ENCODE measurements around the gene SH3GL1. TPM values are rescaled to one million over a fixed set of nuclear protein-coding genes. Genes with fewer than 3 reads are reported as not detected.

The SH3GL1 gene
- total and polyA plus RNA-seq, 2 experiments from 2014 or later, result 81.7 to 114 TPM

DNA sequence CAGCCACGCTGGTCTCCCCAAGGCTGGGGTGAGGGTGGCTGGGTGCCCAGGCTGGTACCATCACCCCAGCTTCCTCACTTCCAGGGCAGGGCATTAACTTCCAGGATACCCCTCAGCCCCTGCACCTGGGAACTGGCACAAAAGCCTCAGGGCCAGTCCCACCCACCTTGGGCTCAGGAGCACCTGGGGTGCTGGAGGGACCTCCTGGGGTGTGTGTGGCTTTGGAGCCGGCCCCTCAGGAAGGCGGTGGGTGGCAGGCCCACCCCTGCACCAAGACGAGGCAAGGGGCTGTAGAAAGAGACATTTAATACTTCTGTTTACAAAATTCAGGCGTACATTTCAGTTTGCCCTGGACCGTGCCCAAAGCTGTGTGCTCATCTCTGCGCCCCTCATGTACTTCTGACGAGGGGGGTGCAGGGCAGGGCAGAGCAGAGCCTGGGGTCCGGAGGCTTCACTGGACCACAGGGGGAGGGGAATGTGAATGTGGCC is 40.2 kb downstream of the SH3GL1 start:
- no peaks in the 10 kb centered on the region for H3K9me2 ChIP-seq (replicated peaks; ENCODE audit: insufficient read depth)
- no peak for DNase-seq (ENCODE audit: low spot score)
- no peaks in the 10 kb centered on the region for H4K20me1 ChIP-seq (ENCODE audit: insufficient read depth, poor library complexity, severe bottlenecking)
- no peak overlapping the region for H2AFZ ChIP-seq
- TF ChIP-seq EZH2phosphoT487 (IDR thresholded peaks at IDR 0.05; ENCODE audit: low read depth, severe bottlenecking, unreplicated experiment) (no peak), EZH2 (IDR thresholded peaks at IDR 0.05; ENCODE audit: borderline replicate concordance) (no peak)
- TF ChIP-seq, protein P1, sequence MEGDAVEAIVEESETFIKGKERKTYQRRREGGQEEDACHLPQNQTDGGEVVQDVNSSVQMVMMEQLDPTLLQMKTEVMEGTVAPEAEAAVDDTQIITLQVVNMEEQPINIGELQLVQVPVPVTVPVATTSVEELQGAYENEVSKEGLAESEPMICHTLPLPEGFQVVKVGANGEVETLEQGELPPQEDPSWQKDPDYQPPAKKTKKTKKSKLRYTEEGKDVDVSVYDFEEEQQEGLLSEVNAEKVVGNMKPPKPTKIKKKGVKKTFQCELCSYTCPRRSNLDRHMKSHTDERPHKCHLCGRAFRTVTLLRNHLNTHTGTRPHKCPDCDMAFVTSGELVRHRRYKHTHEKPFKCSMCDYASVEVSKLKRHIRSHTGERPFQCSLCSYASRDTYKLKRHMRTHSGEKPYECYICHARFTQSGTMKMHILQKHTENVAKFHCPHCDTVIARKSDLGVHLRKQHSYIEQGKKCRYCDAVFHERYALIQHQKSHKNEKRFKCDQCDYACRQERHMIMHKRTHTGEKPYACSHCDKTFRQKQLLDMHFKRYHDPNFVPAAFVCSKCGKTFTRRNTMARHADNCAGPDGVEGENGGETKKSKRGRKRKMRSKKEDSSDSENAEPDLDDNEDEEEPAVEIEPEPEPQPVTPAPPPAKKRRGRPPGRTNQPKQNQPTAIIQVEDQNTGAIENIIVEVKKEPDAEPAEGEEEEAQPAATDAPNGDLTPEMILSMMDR (IDR thresholded peaks at IDR 0.05; ENCODE audit: poor library complexity), result no peak
- no peak overlapping the region for H3K4me2 ChIP-seq
- H3K9me3 ChIP-seq (ENCODE audit: low read depth), result no peaks in the 10 kb centered on the region
- H3K27me3 ChIP-seq, result no peaks in the 10 kb centered on the region
- WGBS (ENCODE audit: low lambda C conversion rate, missing lambda C conversion rate), result 54% methylated on average over 9 of the region's 9 CpGs
- no peaks in the 10 kb centered on the region for H3K79me2 ChIP-seq
- H3K4me1 ChIP-seq (ENCODE audit: insufficient read depth), result peaks cover 20% of the 10 kb centered on the region
- no peaks in the 10 kb centered on the region for H3K36me3 ChIP-seq (replicated peaks; ENCODE audit: insufficient read depth, low read depth)
- peak overlapping the region; percentile 75 for H3K27ac ChIP-seq
- no peak overlapping the region for H3K4me3 ChIP-seq

DNA sequence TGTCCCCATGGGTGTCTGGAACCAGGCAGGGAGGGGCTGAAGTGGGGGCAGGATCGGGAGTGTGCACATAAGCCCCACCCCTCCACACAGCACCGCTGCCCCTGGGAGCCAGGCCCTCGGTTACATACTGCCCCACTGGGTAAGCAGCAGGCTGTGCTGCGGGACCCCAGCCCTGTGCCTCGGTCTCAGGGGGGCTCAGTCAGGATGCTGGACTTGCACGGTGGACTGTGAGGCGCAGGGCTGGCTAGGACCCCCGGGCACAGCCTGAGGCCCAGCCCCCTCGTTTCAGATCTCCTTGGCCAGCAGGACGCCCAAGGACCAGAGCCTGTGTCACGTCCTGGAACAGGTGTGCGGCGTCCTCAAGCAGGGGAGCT is 40.7 kb downstream of the SH3GL1 start:
- Histone ChIP-seq H2AFZ (no peak overlapping the region), H3K27ac (peak overlapping the region; percentile 75), H3K79me2 (no peaks in the 10 kb centered on the region), H3K27me3 (no peaks in the 10 kb centered on the region), H3K4me3 (no peak overlapping the region), H3K9me3 (ENCODE audit: low read depth) (no peaks in the 10 kb centered on the region), H3K4me2 (no peak overlapping the region), H3K9me2 (replicated peaks; ENCODE audit: insufficient read depth) (no peaks in the 10 kb centered on the region), H3K36me3 (replicated peaks; ENCODE audit: insufficient read depth, low read depth) (no peaks in the 10 kb centered on the region), H3K4me1 (ENCODE audit: insufficient read depth) (peaks cover 20% of the 10 kb centered on the region), H4K20me1 (ENCODE audit: insufficient read depth, poor library complexity, severe bottlenecking) (no peaks in the 10 kb centered on the region)
- 80% methylated on average over 13 of the region's 13 CpGs for WGBS (ENCODE audit: low lambda C conversion rate, missing lambda C conversion rate)
- TF ChIP-seq EZH2phosphoT487 (IDR thresholded peaks at IDR 0.05; ENCODE audit: low read depth, severe bottlenecking, unreplicated experiment) (no peak), EZH2 (IDR thresholded peaks at IDR 0.05; ENCODE audit: borderline replicate concordance) (no peak)
- TF ChIP-seq, protein P1 (IDR thresholded peaks at IDR 0.05; ENCODE audit: poor library complexity), result no peak
- DNase-seq (ENCODE audit: low spot score), result no peak

DNA sequence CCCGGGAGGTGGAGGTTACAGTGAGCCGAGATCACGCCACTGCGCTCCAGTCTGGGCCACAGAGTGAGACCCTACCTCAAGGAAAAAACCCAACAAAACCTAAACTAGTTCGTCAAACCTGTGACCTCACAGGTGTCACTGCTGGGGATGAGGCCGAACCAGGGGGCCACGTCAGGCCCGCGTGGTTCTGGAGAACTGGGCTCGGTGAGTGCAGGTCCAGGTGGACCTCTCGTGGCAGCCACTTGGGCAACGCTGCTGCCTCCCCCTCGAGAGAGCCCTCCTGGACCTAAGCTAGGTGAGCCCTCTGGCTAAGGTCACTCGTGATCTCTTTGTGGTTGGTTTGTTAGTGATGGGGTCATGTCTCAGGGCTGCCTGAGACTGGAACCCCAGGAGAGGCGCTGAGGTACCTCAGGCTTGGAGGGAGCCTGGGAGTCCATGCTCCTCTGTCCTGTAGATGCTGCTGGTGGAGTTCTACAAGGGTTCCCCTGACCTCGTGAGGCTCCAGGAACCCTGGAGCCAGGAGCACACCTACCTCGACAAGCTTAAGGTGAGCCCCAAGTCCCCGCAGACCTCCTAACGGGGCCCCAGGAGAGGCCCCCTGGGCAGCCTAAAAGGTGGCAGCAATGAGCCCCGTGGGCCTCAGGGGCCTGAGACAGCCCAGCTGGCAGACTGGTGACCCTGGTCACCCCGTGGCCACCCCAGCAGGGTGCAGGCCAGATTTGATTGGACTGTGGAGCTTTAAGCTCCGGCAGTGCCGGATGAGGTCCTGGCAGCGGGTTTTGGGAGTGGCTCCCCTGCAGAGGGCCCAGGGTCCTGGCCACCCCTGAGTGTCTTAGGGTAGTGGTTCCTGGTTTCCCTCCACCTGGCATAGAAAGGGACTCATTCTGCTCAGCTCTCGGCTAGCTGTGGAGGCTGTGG is 41.4 kb downstream of the SH3GL1 start:
- WGBS (ENCODE audit: low lambda C conversion rate, missing lambda C conversion rate), result 94% methylated on average over 25 of the region's 25 CpGs
- Histone ChIP-seq H3K4me1 (ENCODE audit: insufficient read depth) (peaks cover 20% of the 10 kb centered on the region), H3K9me3 (ENCODE audit: low read depth) (no peaks in the 10 kb centered on the region), H3K27me3 (no peaks in the 10 kb centered on the region), H3K4me3 (no peak overlapping the region), H3K4me2 (no peak overlapping the region), H4K20me1 (ENCODE audit: insufficient read depth, poor library complexity, severe bottlenecking) (no peaks in the 10 kb centered on the region), H3K36me3 (replicated peaks; ENCODE audit: insufficient read depth, low read depth) (no peaks in the 10 kb centered on the region), H2AFZ (no peak overlapping the region), H3K9me2 (replicated peaks; ENCODE audit: insufficient read depth) (no peaks in the 10 kb centered on the region), H3K27ac (peak overlapping the region; percentile 75), H3K79me2 (no peaks in the 10 kb centered on the region)
- TF ChIP-seq, protein P1 (IDR thresholded peaks at IDR 0.05; ENCODE audit: poor library complexity), result no peak
- DNase-seq (ENCODE audit: low spot score), result no peak

Data from hepatocyte (in vitro differentiated cells).